GM12872 (cell line): ENCODE measurements around the gene RPTOR.

Experiments
- TF ChIP-seq, protein P1 (sequence below): IDR thresholded peaks from 3 replicates; pipeline ENCODE4 v1.5.1; 2011; ENCODE audit warnings: low read depth, mild to moderate bottlenecking, low read length, moderate library complexity; ENCODE audit not compliant: insufficient read depth

Gene RPTOR

DNA sequence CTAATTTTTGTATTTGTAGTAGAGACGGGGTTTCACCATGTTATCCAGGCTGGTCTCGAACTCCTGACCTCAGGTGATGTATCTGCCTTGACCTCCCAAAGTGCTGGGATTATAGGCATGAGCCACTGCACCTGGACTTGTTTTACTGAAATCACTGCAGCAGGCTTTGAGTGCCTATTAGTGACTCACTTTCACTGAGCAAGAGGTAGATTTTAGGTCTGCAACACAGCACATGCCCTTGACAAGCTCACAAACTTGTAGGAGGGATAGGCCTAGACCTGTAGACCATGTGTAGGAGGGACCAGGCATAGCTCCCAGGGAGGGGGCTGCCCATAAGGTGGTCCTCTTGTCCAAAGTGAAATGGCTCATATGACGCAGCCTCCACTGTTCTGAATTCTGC is 27.0 kb upstream of the RPTOR start:
- TF ChIP-seq, protein P1, sequence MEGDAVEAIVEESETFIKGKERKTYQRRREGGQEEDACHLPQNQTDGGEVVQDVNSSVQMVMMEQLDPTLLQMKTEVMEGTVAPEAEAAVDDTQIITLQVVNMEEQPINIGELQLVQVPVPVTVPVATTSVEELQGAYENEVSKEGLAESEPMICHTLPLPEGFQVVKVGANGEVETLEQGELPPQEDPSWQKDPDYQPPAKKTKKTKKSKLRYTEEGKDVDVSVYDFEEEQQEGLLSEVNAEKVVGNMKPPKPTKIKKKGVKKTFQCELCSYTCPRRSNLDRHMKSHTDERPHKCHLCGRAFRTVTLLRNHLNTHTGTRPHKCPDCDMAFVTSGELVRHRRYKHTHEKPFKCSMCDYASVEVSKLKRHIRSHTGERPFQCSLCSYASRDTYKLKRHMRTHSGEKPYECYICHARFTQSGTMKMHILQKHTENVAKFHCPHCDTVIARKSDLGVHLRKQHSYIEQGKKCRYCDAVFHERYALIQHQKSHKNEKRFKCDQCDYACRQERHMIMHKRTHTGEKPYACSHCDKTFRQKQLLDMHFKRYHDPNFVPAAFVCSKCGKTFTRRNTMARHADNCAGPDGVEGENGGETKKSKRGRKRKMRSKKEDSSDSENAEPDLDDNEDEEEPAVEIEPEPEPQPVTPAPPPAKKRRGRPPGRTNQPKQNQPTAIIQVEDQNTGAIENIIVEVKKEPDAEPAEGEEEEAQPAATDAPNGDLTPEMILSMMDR = no peak

DNA sequence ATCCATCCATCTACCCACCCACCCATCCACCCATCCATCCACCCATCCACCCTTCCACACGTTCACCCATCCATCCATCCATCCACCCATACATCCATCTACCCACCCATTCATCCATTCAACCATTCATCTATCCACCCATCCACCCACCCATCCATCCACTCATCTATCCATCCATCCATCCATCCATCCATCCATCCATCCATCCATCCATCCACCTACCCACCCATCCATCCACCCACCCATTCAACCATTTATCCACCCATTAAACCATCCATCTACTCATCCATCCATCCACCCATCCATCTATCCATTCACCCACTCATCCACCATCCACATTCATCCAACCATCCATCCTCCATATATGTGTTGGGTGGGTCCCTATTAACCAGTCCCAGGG is 26.2 kb upstream of the RPTOR start:
- TF ChIP-seq, protein P1 = no peak

DNA sequence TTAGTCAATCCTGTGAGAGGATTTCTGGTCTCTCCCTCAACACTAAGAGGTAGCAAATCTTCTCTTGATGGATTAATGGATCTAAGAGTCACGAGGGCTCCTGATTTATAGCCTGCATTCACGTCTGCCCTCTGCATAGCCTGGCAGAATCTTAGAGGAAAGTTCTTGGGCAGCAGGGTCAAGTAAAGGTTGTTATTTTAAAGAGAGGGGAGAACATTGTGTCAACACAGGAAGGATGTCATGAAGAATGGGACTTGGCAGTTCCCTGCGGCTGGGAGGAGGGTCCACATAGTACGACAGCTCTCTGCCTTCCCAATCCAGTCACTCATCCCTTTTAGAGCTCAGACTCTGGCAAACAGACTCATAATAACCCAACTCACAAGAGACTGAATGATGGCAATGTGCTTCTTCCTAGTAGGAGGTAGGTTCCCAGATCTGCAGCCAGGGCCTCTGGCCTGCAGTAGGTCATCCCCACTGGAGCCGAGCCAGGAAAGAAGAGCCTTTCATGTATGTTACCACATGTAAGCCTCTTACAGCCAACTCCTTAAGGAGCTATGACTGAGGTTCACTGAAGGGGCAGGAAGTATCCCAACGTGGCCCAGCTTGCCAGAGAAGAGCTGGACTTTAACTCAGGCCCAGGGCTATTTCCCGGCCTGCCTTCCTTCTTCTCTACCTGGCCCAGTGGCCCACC is 25.4 kb upstream of the RPTOR start:
- TF ChIP-seq, protein P1 = no peak

DNA sequence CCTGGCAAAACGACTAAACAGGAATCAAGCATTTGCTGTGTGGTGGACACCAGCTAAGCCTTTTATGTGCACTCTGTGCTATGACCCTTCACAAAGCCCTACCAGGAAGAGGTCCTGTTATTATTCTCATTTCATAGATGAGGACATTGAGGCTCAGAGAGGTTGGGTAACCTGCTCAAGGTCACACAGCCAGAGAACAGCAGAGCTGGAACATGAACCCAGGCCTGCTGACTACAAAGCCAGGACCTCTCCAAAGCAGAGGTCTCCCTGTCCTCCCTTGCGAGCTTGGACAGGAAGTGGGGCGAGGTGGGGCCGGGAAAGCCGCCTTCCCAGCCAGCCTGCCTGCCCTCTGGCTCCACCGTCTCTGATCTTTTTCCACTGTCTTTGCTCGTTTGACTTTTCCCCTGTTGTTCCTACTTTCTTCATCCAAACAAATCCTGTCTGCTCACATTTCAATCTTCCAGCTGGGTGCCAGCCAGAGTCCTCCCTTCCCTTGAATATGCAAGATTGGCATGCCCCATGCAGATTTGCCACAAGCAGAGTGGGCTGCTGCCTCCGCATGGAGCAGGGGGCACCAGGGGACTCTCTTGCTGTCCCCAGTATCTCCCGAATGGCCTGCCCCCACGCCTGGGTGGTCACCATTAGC is 23.7 kb upstream of the RPTOR start:
- TF ChIP-seq, protein P1 = no peak

DNA sequence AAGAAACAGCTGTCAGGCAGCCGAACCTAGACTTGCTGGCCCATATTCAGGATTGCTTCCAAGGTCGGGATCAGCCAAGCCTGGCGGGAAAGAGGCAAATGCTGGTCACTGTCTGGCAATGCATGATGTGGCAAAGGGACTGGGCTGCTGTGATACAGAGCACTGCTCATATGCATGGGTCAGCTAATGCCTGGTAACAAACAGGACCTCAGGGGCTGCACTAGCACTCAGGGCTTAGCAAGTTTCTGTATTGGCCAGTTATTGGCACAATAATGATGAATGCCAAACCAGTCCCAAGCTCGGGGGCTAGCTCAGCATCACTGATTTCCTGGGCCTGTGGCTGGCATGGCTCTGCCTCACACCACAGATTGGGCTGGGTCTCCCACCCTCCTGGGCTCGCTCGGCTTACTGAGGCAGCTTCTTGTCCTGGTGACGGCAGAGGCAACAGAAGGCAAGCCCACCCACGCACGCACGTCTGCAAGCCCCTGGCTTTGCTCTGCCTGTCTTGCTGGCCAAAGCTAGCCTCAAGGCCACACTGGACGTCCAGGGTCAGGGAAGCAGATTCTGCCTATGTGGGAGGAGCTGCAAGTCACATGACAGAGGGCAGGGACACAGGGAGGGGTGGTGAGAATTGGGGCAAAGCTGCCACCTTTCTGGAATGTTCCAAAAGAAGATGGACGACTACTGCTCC is 21.4 kb upstream of the RPTOR start:
- TF ChIP-seq, protein P1 = no peak

DNA sequence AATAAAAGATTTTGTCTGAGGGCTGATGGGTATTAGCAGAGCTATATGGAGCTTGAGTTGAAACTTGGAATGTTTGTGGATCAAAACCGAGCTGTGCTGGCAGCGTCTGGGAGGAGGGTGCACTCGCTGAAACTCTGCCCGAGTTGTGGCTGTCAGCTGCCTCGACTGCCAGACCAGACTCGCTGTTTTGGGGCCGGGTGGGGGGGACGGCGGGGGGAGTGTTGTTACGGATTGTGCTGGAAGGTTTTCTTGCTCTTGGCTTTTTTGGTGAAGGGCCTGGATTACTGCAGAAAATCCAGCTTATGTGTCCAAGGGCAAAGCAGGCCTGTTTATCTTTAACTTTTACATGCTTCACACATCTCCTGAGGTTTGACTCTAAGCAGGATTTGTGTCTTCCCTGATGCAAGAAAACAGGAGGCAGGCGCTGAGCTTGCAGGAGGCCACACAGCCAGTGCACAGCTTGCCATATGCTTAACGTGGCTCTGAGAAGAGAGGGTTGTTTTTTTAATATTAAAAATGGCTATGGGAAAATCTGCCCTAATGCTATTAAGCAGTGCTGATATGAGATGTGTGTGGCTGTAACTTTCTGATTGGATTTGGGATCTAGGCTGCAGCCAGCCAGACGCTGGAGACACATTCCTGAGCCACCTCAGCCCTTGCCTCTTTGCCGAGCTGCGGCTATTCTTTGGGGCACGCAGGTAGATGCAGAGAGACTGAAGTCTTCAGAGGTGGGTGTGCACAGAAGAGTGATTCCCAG is 20.5 kb upstream of the RPTOR start:
- TF ChIP-seq, protein P1 = no peak

DNA sequence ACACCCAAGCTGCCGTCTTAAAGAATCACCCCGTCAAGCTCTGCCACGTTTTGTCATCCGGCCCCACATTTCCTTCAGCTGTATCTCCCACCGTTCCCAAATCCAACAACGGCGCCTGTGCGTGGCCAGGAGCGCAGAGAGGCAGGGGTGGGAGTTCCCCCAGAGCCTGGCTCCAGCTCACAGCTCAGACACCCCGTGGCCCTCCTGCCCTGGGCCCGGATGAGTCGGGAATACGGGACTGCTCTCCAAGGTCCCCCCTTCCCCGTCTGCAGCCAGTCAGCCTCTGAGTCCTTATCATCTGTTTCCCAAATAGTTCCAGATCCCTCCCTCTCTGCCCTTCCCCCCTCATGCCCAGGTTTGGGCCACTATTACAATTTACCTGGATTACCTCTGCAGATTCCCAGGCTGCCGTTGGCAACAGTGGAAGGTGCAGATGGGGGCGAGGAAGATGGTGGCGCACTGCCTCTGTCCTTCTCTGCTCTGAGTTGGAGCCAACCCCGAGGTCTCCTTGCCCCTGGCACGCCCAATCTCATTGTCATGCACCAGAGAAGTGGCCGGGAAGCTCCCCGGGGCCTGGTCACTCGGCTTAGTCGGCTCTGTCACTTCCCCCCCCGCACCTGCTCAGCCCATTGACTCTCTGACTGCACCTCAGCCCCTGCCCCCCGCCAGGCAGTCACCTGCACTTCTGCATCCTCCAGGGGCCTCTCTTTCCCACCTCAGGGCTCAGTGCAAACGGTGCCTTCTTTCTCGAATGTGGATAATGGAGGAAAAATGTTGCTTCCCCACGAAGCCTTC is 18.3 kb upstream of the RPTOR start:
- TF ChIP-seq, protein P1 = no peak
